Body of pancreas (tissue), 4 donors: ENCODE data around the gene GSTO2. TPM values are rescaled to one million over a fixed set of nuclear protein-coding genes. Genes with fewer than 3 reads are reported as not detected.

Experiments used
- ATAC-seq: fragments of 150-250 bp; one replicate; pipeline ENCODE4 v1.9.1; 2016
- DNase-seq, 4 donors: peaks; one replicate each; pipeline ENCODE4 v3.0.0-alpha.2; 2019
- H3K27ac ChIP-seq, 4 donors: fragments of 200-600 bp; sonication (generic); 1 replicate in 3 of 4; 2 replicates in 1 of 4; pipeline versions ENCODE4 v1.5.1 to v1.6.1; 2016 to 2019; ENCODE audit warnings: mild to moderate bottlenecking in 1 of 4, mixed read lengths in 1 of 4, moderate library complexity in 1 of 4
- H3K27me3 ChIP-seq, 2 donors: fragments of 200-600 bp; sonication (generic); one replicate each; pipeline ENCODE4 v1.6.0; 2016; ENCODE audit warnings: mild to moderate bottlenecking in 1 of 2
- H3K36me3 ChIP-seq, 2 donors: fragments of 200-600 bp; sonication (generic); replicated peaks in 1 of 2; 2 replicates each; pipeline ENCODE4 v1.5.1; 2016; ENCODE audit warnings: low read depth in 2 of 2; ENCODE audit not compliant: insufficient read depth in 1 of 2
- H3K4me1 ChIP-seq: fragments of 200-600 bp; sonication (generic); one replicate; pipeline ENCODE4 v1.6.0; 2016
- H3K4me3 ChIP-seq, 2 donors: fragments of 200-600 bp; sonication (generic); 1 replicate in 1 of 2; 2 replicates in 1 of 2; pipeline ENCODE4 v1.5.1; 2016 to 2019
- H3K9me3 ChIP-seq, 3 donors: fragments of 200-600 bp; sonication (generic); 1 replicate in 2 of 3; 2 replicates in 1 of 3; pipeline ENCODE4 v1.5.1; 2016
- POLR2A ChIP-seq, 3 donors: fragments of 450-650 bp; IDR thresholded peaks; one replicate each; pipeline ENCODE4 v1.6.1; 2016; ENCODE audit warnings: antibody characterized with exemption in 3 of 3, mild to moderate bottlenecking in 2 of 3
- WGBS, 2 donors: methylation state at CpG; one replicate each; pipeline ENCODE4 v1.1.5; 2017; 5-methylcytosine and 5-hydroxymethylcytosine counted together
- intact Hi-C: fragments of 100-400 bp; cut with DNase I; formaldehyde crosslinking; loops from one replicate; pipeline ENCODE4 v1.15.1; 2023
- total RNA-seq, 2 donors: library from RNA; depleted of rRNA; stranded (reverse); fragments of >200 nt; gene quantifications; one replicate each; pipeline ENCODE4 v1.1.0, GENCODE V29; 2016
- TF ChIP-seq, protein P1 (sequence below), 7 experiments: fragments of 450-650 bp in 4 of 7; fragments of 200-600 bp in 3 of 7; sonication (generic) in 3 of 7; IDR thresholded peaks; one replicate each; pipeline ENCODE4 v1.5.1; 2016 to 2019; ENCODE audit warnings: antibody characterized with exemption in 7 of 7

GSTO2 gene
- total RNA-seq, 2 donors from 2014 or later = 9.6 to 26.5 TPM

DNA sequence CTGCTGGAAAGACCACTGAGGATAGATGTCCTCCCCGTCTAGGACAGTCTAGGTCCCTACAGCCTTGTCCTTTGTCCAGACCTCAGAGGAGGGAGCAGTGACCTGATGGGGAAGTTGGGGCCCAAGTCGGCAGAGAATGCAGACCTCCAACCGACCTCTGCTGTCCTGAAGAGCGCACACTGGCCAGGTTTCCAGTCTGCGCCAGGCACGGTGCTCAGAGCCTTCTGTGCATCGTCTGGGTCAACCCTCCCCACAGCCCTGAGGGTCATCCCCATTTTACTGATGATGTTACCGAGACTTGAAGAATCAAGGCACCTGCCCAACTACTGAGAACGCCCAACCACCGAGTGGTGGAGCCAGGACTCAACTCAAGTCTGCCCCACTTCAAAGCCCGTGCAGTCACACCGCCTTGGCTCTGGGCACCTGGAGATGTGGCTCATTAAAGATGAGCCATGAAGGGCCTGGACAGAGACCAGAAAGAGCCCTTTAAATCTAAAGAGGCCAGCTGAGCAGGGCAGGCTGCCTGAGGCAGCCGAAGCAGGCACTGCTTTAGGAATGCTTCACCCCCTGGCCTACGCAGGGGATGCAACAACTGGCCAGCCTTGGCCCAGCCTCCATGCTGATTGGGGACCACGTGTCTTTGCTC, 64.9 kb downstream of the GSTO2 start:
- no peak for TF ChIP-seq POLR2A (IDR thresholded peaks at IDR 0.05)
- TF ChIP-seq, protein P1, sequence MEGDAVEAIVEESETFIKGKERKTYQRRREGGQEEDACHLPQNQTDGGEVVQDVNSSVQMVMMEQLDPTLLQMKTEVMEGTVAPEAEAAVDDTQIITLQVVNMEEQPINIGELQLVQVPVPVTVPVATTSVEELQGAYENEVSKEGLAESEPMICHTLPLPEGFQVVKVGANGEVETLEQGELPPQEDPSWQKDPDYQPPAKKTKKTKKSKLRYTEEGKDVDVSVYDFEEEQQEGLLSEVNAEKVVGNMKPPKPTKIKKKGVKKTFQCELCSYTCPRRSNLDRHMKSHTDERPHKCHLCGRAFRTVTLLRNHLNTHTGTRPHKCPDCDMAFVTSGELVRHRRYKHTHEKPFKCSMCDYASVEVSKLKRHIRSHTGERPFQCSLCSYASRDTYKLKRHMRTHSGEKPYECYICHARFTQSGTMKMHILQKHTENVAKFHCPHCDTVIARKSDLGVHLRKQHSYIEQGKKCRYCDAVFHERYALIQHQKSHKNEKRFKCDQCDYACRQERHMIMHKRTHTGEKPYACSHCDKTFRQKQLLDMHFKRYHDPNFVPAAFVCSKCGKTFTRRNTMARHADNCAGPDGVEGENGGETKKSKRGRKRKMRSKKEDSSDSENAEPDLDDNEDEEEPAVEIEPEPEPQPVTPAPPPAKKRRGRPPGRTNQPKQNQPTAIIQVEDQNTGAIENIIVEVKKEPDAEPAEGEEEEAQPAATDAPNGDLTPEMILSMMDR (IDR thresholded peaks at IDR 0.05) = no peak
- H3K27me3 ChIP-seq = no peaks in the 10 kb centered on the region
- WGBS, 2 donors = 78 to 80% methylated on average over 12 to 15 of the region's 15 CpGs
- H3K9me3 ChIP-seq = no peaks in the 10 kb centered on the region
- DNase-seq (peak in 1 of 4 donors; percentile 8), ATAC-seq (no peak)
- H3K4me1 ChIP-seq = peaks cover 46% of the 10 kb centered on the region
- no peaks in the 10 kb centered on the region for H3K36me3 ChIP-seq
- H3K4me3 ChIP-seq = no peak overlapping the region
- H3K27ac ChIP-seq = no peak overlapping the region
- intact Hi-C loops = no loop called here

DNA sequence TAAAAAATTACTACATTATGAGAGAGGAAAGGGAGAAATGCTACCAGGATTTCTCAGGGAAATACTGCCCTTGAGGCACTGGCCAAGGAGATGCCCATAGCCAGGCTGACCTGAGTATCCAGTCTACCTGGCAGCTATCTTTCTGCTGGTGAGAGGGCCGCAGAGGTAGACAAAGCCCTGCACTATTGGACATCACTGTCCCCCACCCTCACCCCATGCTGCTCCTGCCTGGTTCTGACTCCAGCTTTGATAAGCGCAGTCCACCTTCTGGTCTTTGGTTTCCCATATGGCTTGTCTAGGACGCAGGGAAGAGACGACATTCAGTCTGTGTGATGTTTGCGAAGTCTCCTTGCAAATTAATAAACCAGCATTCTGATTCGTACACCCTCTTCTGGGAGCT, 65.6 kb downstream of the GSTO2 start:
- Histone ChIP-seq H3K27me3 (no peaks in the 10 kb centered on the region), H3K27ac (no peak overlapping the region), H3K4me3 (no peak overlapping the region), H3K36me3 (no peaks in the 10 kb centered on the region), H3K4me1 (peaks cover 43% of the 10 kb centered on the region), H3K9me3 (no peaks in the 10 kb centered on the region)
- TF ChIP-seq, protein P1 (IDR thresholded peaks at IDR 0.05) = no peak
- no peak for TF ChIP-seq POLR2A (IDR thresholded peaks at IDR 0.05)
- ATAC-seq = no peak
- intact Hi-C loops = no loop called here
- DNase-seq = peak in 1 of 4 donors; percentile 2
- WGBS, 2 donors = 93 to 96% methylated on average over 6 of the region's 6 CpGs

DNA sequence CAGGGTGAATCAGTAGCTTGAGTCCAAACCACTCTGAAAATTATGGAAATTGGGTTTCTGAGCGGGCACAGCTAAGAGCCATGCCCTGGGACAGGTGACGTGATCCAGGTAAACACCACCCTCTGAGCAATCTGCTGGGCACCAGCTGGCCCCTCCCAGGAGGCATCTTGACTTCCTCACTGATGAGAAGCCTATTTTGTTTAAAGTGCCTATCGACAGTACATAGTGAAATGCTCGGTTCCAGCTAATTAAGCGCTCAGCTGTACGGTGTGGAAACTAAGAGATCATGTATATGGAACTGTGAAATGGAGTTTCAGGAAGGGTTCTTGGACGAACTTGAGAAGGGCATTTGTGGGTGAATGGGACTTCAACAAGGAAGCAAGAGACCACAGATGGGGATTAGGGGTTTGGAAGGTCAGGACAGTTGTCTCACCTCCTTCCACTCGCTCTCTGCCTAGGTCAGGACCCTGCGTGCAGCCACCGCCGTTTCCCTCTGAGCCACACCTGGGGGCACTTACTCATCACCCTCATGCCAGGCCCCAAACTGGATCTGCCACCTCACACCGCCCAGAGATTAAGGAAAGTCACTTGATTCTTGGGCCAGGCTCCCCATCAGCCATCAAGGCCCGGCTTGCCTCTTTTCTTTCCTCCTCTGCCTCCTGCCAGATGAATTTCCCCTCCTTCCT, 66.1 kb downstream of the GSTO2 start:
- Histone ChIP-seq H3K9me3 (no peaks in the 10 kb centered on the region), H3K27ac (no peak overlapping the region), H3K4me1 (peaks cover 39% of the 10 kb centered on the region), H3K27me3 (no peaks in the 10 kb centered on the region), H3K4me3 (no peak overlapping the region), H3K36me3 (no peaks in the 10 kb centered on the region)
- WGBS, 2 donors = 84 to 88% methylated on average over 13 of the region's 13 CpGs
- peak in 1 of 4 donors; percentile 5 for DNase-seq
- no peak for ATAC-seq
- intact Hi-C loops = no loop called here
- no peak for TF ChIP-seq POLR2A (IDR thresholded peaks at IDR 0.05)
- TF ChIP-seq, protein P1 (IDR thresholded peaks at IDR 0.05) = no peak

DNA sequence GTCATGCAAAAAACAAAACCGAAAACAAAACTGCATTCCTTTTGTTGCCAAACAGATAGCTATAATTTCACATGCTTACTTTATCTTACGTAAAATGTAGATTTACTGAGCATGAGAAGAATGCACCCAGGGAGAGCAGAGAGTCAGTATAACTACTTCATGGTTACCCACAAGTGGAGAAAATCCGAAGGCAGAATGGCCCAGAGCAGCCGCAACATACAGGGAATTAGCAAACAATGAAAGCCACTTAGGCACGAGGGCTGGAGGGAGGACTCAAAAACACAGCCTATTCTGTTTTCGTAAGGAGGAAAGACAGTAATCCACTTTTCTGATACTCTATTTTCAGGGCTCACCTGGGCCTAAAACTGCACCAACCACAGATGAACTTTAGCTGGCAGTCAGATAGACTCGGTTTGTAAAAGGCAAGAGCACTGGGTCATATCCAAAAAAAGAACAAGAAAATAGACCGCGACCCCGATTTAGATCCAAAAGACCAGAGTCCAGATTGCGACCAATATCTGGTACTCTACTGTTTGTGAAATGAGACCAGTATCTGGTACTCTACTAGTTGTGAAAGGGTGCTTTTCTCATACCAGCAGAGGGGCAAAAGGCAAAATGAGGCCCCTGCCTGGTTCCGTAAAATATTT, 68.0 kb downstream of the GSTO2 start:
- Histone ChIP-seq H3K27ac (peak overlapping the region in 1 of 4 donors; percentile 96), H3K4me1 (peaks cover 30% of the 10 kb centered on the region), H3K9me3 (no peaks in the 10 kb centered on the region), H3K36me3 (no peaks in the 10 kb centered on the region), H3K27me3 (no peaks in the 10 kb centered on the region), H3K4me3 (peak overlapping the region; percentile 65 to 95)
- WGBS, 2 donors = 45% methylated on average over 12 of the region's 12 CpGs
- intact Hi-C loops = no loop called here
- no peak for ATAC-seq
- no peak for DNase-seq
- TF ChIP-seq, protein P1 (IDR thresholded peaks at IDR 0.05) = no peak
- TF ChIP-seq POLR2A (IDR thresholded peaks at IDR 0.05) = no peak
